OCI-LY3 (cell line): Measurements from ENCODE around the gene C12orf57.

ENCODE experiments used
- EZH2phosphoT487 ChIP-seq: fragments of 200-600 bp; shearing (Covaris generic); IDR thresholded peaks from 2 replicates; pipeline ENCODE4 v1.6.1; 2018; ENCODE audit warnings: antibody characterized with exemption, mixed run types, low read depth
- TF ChIP-seq, protein P1 (sequence below): fragments of 200-600, 300-600 bp; sonication (generic); IDR thresholded peaks from 2 replicates; pipeline ENCODE4 v1.5.1; 2014; ENCODE audit warnings: antibody characterized with exemption, low read length, low read depth

DNA sequence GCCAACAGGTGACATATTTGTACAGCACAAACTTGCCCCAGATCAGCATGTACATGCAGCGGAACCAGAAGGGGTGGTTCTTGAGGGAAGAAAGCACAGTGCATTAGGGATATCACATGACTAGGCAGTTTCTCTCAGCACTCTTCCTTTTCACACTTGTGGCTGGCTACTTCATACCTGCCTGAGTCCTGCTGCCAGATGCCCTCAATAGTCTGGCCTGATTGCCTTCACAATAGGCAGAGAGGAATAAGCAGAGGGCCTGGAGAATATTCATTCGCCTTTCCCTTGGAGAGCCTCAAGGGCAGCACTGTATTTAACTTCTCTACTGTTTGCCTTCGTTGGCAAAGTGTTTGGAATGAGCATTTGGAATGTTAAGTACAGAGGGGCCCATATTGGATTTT lies 34.8 kb downstream of the C12orf57 start:
- TF ChIP-seq, protein P1, sequence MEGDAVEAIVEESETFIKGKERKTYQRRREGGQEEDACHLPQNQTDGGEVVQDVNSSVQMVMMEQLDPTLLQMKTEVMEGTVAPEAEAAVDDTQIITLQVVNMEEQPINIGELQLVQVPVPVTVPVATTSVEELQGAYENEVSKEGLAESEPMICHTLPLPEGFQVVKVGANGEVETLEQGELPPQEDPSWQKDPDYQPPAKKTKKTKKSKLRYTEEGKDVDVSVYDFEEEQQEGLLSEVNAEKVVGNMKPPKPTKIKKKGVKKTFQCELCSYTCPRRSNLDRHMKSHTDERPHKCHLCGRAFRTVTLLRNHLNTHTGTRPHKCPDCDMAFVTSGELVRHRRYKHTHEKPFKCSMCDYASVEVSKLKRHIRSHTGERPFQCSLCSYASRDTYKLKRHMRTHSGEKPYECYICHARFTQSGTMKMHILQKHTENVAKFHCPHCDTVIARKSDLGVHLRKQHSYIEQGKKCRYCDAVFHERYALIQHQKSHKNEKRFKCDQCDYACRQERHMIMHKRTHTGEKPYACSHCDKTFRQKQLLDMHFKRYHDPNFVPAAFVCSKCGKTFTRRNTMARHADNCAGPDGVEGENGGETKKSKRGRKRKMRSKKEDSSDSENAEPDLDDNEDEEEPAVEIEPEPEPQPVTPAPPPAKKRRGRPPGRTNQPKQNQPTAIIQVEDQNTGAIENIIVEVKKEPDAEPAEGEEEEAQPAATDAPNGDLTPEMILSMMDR: no peak
- no peak for TF ChIP-seq EZH2phosphoT487
